OCI-LY3 (cell line): ENCODE results near the gene TTC7B.

Experiments
- EZH2phosphoT487 ChIP-seq: fragments of 200-600 bp; shearing (Covaris generic); IDR thresholded peaks from 2 replicates; pipeline ENCODE4 v1.6.1; 2018; ENCODE audit warnings: antibody characterized with exemption, mixed run types, low read depth
- TF ChIP-seq, protein P1 (sequence below): fragments of 200-600, 300-600 bp; sonication (generic); IDR thresholded peaks from 2 replicates; pipeline ENCODE4 v1.5.1; 2014; ENCODE audit warnings: antibody characterized with exemption, low read length, low read depth

DNA sequence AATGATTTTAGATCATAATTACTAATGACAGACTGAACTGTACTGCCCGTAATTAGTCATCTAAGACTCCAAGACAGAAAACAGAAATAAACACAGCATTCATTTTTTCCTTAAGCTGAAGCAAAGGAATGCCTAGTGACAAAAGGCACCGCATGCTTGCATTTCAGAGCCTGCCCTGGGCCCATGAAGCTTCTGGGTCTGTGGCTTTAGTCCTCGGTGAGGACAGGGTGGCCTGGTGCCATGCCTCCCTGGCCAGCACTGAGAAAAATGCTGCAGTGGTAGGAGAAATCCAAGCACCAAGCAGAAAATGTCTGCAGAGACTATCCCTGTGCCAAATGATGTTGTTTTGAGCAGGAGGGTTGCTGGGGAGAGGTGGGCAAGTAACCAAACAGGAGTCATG, 247.8 kb downstream of the TTC7B start:
- TF ChIP-seq, protein P1, sequence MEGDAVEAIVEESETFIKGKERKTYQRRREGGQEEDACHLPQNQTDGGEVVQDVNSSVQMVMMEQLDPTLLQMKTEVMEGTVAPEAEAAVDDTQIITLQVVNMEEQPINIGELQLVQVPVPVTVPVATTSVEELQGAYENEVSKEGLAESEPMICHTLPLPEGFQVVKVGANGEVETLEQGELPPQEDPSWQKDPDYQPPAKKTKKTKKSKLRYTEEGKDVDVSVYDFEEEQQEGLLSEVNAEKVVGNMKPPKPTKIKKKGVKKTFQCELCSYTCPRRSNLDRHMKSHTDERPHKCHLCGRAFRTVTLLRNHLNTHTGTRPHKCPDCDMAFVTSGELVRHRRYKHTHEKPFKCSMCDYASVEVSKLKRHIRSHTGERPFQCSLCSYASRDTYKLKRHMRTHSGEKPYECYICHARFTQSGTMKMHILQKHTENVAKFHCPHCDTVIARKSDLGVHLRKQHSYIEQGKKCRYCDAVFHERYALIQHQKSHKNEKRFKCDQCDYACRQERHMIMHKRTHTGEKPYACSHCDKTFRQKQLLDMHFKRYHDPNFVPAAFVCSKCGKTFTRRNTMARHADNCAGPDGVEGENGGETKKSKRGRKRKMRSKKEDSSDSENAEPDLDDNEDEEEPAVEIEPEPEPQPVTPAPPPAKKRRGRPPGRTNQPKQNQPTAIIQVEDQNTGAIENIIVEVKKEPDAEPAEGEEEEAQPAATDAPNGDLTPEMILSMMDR: no peak
- no peak for TF ChIP-seq EZH2phosphoT487
